ENCODE results near the gene YPEL5. TPM values are rescaled to one million over a fixed set of nuclear protein-coding genes. Genes with fewer than 3 reads are reported as not detected.
"Not testable (repeated sequence)": the region's sequence is repeated elsewhere in the genome, so short reads cannot be mapped to it uniquely, and the experiment has no call there.

Gene YPEL5
- total RNA-seq = 10 to 100 TPM; 25.4 to 27.6 TPM

DNA sequence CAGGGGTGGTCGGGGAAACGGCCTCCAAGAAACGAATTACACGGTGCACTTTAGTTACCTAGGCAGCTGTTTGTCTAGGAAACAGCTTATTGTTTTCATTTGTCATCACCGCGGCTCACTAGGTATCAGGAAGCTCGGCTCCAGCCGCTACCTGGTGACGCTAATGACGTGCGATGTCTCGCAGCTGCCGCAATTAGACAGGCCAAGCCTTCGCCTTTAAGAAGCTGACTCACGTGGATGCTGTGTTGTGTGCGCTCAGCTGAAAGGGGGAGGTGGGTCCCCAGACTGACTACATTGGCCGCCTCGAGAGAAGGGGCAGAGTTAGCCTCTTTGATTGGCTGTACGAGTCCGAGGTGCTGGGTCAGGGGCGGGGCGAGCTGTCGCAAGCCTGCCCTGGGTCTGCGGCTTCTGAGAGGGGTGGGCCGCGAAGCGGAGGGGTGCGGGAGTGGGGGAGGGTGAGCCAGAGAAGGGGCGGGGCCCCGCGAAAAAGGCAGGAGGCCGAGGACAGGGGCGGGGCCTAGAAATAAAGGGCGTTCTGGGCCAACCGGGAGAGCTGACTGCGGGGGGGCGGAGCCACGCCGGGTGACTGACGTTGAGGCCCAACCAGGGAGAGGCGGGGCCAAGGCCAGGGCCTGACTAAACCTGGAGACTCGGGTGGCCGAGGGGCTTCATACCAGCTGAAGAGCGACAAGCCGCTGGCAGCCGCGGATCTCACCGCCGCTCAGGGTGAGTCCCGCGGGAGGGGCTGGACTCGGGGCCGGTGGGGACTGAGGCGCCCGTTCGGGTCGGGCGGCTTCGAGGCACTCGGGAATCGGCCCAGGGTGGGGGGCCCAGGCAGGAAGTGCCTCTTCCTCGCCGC is at the start of gene YPEL5:
YPEL5 (plus strand) TSS at position 671 of the 859 bp plus-strand sequence. CDS start 9,645 bp downstream, outside the sequence.
- peaks cover 49% of the 10 kb centered on the region for H3K4me1 Mint-ChIP-seq
- peak; percentile 98 for DNase-seq
- peak within 1 kb of the TSS; percentile 83 for H3K4me3 Mint-ChIP-seq
- no peaks in the 10 kb centered on the region for H3K9me3 Mint-ChIP-seq
- peak within 1 kb of the TSS; percentile 95 for H3K27ac Mint-ChIP-seq
- H3K36me3 Mint-ChIP-seq = peaks cover 12% of the 10 kb centered on the region
- no peaks in the 10 kb centered on the region for H3K27me3 Mint-ChIP-seq

DNA sequence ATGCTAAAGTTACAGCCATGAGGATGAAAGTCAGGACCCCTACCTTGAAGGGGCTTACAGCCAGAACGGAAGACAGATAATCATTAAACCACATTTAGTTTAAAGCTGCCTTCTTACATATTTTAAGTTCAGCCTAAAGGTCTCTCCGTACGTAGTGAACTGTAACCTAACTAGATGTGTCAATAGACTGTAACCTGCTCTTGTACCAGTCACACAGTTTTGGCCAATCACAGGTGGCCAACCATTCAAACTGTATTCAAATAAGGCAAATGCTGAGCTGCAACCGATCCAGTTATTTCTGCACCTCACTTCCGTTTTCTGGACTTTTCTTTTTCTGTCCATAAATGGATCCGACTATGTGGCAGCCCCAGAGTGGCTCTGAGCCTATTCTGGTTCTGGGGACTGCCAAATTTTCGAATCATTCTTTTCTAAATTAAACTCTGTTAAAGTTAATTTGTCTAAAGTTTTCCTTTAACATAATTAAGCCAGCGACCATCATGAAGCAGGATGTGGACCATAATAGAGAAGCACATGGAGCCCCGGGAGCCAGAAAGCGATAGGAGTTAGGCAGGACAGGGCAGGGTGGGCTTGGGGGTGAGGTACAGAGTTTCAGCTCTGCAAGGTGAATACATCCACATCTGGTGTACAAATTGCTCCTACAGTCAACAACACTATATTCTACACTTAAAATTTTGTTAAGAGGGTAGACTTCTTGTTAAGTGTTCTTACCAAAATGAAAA is 48.4 kb upstream of the YPEL5 start:
- H3K27ac Mint-ChIP-seq = no peak overlapping the region
- H3K4me1 Mint-ChIP-seq = no peaks in the 10 kb centered on the region
- H3K9me3 Mint-ChIP-seq = no peaks in the 10 kb centered on the region
- no peak for DNase-seq
- no peaks in the 10 kb centered on the region for H3K36me3 Mint-ChIP-seq
- H3K4me3 Mint-ChIP-seq = no peak overlapping the region
- peaks cover 15% of the 10 kb centered on the region for H3K27me3 Mint-ChIP-seq

DNA sequence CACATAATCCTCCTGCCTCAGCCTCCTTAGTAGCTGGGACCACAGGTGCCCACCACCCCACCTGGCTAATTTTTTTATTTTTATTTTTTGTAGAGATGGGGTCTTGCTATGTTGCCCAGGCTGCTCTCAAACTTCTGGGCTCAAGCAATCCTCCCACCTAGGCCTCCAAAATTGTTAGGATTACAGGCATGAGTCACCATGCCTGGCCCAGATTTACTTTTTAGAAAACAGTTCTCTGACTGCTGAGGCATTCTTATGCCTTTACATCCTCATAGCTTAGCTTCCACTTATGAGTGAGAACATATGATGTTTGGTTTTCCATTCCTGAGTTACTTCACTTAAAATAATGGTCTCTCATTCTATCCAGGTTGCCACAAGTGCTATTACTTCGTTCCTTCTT is 47.4 kb upstream of the YPEL5 start:
- H3K9me3 Mint-ChIP-seq, H3K27ac Mint-ChIP-seq, H3K36me3 Mint-ChIP-seq, H3K4me3 Mint-ChIP-seq, DNase-seq, H3K4me1 Mint-ChIP-seq: not testable (repeated sequence)
- H3K27me3 Mint-ChIP-seq = peaks cover 15% of the 10 kb centered on the region

DNA sequence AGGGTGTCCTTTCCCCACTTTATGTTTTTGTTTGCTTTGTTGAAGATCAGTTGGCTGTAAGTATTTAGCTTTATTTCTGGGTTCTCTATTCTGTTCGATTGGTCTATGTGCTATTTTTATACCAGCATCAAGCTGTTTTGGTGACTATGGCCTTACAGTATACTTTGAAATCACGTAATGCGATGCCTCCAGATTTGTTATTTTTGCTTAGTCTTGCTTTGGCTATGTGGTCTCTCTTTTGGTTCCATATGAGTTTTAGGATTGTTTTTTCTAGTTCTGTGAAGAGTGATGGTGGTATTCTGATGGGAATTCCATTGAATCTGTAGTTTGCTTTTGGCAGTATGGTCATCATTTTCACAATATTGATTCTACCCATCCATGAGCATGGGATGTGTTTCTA is 46.1 kb upstream of the YPEL5 start:
- H3K36me3 Mint-ChIP-seq, H3K4me1 Mint-ChIP-seq, H3K4me3 Mint-ChIP-seq, DNase-seq, H3K9me3 Mint-ChIP-seq, H3K27ac Mint-ChIP-seq, H3K27me3 Mint-ChIP-seq: not testable (repeated sequence)

DNA sequence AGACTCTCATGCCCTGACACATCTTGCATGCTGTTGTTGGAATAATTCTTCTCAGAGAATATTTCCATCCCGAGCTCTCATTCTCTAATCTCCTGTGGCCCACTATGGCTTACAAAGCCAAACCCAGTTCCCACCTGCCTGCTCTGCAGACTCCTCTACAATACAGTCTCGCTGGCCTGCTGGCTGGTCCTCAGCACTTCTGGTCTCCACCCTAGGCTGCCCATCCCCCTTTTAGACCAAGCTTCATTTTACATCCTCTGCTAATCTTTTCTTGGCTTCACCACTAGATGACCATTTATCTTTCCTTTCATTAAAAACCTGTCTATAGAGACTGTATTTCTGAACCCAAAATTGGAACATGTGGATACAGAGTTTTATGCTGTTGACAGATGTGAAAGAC is 42.5 kb upstream of the YPEL5 start:
- H3K9me3 Mint-ChIP-seq = no peaks in the 10 kb centered on the region
- no peak overlapping the region for H3K4me3 Mint-ChIP-seq
- no peak overlapping the region for H3K27ac Mint-ChIP-seq
- H3K36me3 Mint-ChIP-seq = no peaks in the 10 kb centered on the region
- H3K4me1 Mint-ChIP-seq = no peaks in the 10 kb centered on the region
- no peak for DNase-seq
- H3K27me3 Mint-ChIP-seq = no peaks in the 10 kb centered on the region

DNA sequence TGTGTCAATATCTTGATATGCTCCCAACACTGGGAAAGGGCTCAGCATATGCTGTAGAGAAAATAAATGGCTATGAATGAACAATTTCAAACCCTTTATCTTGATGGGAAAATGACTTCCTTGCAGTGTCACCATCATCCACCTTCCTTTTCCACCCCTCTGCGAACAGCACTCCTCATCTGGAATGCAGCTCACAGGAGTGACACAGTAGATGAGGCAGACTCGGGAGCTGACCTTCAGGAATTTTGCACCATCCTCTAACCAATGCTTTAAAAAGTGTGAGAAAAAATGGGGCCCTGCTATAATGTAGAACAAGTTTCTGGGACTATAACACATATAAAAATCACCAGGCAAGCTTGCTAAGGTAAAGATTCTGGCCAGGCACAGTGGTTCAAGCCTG is 41.3 kb upstream of the YPEL5 start:
- Mint-ChIP-seq H3K4me3 (no peak overlapping the region), H3K36me3 (no peaks in the 10 kb centered on the region), H3K27me3 (no peaks in the 10 kb centered on the region), H3K4me1 (no peaks in the 10 kb centered on the region), H3K27ac (no peak overlapping the region), H3K9me3 (no peaks in the 10 kb centered on the region)
- no peak for DNase-seq

DNA sequence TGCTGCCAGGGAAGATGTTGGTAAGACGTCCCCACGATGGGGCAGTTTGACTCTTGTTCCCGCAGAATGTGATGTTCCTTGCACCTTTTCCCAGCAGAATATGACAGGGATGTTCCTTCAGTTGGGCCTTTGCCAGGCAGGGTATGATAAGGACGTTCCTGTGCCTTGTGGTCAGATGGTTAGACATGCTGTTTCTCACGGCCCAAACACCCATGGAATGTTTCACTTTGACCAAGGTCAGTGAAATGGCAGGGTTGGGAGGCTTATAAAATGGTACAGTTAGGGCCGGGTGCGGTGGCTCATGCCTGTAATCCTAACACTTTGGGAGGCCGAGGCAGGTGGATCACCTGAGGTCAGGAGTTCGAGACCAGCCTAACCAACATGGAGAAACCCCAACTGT is 40.3 kb upstream of the YPEL5 start:
- no peaks in the 10 kb centered on the region for H3K9me3 Mint-ChIP-seq
- no peak overlapping the region for H3K4me3 Mint-ChIP-seq
- no peaks in the 10 kb centered on the region for H3K27me3 Mint-ChIP-seq
- no peak for DNase-seq
- H3K4me1 Mint-ChIP-seq = no peaks in the 10 kb centered on the region
- H3K36me3 Mint-ChIP-seq = no peaks in the 10 kb centered on the region
- no peak overlapping the region for H3K27ac Mint-ChIP-seq

DNA sequence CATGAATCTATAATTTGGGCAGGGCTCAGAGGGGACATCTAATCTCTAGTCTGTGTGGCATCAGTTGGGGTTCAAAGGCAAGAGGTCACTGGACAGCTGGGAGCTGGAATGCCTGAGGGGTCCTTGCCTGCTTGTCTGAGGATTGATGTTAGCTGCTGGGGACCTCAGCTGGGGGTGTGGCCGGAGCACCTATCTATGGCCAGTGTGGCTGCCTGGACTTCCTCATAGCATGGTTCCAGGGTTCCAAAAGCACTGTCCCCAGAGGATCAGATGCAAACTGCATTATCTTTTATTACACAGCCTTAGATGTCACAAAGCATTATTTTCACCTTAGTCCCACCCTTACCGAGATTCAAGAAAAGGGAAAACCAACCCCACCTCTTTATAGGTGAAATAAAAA is 38.6 kb upstream of the YPEL5 start:
- no peak for DNase-seq
- H3K27ac Mint-ChIP-seq = no peak overlapping the region
- no peaks in the 10 kb centered on the region for H3K9me3 Mint-ChIP-seq
- no peaks in the 10 kb centered on the region for H3K27me3 Mint-ChIP-seq
- no peaks in the 10 kb centered on the region for H3K4me1 Mint-ChIP-seq
- no peaks in the 10 kb centered on the region for H3K36me3 Mint-ChIP-seq
- no peak overlapping the region for H3K4me3 Mint-ChIP-seq

DNA sequence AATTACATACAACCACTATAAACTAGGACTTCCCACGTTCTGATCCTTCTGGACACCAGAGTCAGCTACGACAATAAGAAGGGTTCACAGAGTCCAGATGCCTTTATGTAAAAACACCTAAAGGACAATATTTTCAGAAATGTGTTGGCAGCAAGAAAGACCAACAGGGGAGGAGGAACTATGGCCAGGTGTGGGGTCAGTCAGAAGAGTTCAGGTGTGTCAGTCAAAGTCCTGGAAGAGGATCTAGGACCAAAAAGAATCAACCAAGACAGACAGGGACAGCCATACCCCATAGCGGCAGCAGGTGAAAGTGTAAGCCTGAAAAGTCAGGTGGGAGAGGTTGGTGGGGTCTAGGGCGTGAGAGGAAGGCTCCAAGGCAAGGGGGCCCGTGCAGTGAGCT is 38.0 kb upstream of the YPEL5 start:
- H3K4me1 Mint-ChIP-seq = no peaks in the 10 kb centered on the region
- H3K27me3 Mint-ChIP-seq = no peaks in the 10 kb centered on the region
- no peak overlapping the region for H3K27ac Mint-ChIP-seq
- H3K4me3 Mint-ChIP-seq = no peak overlapping the region
- no peaks in the 10 kb centered on the region for H3K9me3 Mint-ChIP-seq
- H3K36me3 Mint-ChIP-seq = no peaks in the 10 kb centered on the region
- DNase-seq = no peak

DNA sequence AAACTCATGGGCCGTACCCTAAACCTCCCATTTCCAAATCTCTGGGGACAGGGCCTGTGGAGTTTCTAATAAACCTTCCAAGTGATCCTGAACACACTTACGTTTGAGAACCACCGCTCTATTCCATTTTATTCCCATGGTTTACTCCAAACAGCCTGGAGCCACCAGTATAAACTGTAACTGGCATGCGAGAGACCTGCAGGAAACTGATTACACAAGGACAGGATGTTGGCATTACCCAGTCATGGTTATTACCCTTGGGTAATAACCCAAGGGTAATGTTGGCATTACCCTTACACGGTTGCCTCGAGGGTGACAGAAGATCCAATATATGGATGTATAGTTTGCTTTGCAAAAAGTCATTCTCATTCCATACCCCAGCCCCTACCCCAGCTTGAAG is 37.0 kb upstream of the YPEL5 start:
- Mint-ChIP-seq H3K4me3 (no peak overlapping the region), H3K4me1 (no peaks in the 10 kb centered on the region), H3K27me3 (no peaks in the 10 kb centered on the region), H3K9me3 (no peaks in the 10 kb centered on the region), H3K36me3 (no peaks in the 10 kb centered on the region), H3K27ac (no peak overlapping the region)
- DNase-seq = no peak

DNA sequence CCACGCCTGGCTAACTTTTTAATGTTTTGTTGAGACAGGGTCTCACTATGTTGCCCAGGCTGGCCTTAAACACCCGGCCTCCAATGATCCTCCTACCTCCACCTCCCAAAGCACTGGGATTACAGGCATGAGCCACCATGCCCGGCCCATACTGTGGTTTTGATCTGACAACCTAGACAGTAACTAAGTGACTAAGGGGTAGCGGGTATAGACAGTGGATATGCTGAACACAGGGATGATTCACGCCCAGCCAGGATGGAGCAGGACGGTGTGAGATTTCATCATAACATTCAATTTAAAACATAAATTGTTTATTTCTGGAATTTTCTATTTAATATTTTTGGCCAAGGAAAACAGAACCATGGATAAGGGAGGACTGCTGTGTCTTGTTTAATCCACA is 36.0 kb upstream of the YPEL5 start:
- Mint-ChIP-seq H3K4me1 (peaks cover 4% of the 10 kb centered on the region), H3K27me3 (no peaks in the 10 kb centered on the region), H3K4me3 (no peak overlapping the region), H3K9me3 (no peaks in the 10 kb centered on the region), H3K27ac (no peak overlapping the region), H3K36me3 (no peaks in the 10 kb centered on the region)
- DNase-seq = no peak

DNA sequence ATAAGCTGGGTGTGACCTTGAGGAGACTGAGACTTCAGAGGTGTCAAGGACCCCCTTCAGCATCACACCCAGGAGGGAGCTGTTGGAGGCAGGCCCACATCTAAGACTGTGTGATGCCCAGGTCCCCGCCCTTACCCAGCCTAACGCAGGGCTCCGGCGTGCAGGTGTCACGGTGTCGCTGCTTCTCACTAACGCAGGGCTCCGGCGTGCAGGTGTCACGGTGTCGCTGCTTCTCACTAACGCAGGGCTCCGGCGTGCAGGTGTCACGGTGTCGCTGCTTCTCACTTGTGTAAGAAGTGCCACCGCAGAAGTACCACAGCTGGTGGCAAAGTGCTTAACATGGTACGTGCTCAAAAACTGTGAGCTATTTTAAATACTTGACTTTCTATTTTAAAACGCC is 35.6 kb upstream of the YPEL5 start:
- H3K36me3 Mint-ChIP-seq, H3K4me3 Mint-ChIP-seq, H3K4me1 Mint-ChIP-seq, DNase-seq, H3K27me3 Mint-ChIP-seq, H3K9me3 Mint-ChIP-seq, H3K27ac Mint-ChIP-seq: not testable (repeated sequence)

DNA sequence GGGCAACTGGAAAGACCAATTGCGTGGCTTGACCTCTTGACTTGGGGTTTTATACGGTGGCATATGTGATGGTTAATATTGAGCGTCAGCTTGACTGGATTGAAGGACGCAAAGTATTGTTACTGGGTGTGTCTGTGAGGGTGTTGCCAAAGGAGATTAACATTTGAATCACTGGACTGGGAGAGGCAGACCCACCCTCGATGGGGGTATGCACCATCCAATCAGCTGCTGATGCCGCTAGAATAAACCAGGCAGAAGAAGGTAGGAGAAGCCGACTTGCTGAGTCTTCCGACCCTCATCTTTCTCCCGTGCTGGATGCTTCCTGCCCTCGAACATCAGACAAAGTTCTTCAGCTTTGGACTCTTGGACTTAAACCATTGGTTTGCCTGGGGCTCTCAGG is 34.2 kb upstream of the YPEL5 start:
- Mint-ChIP-seq H3K9me3 (no peaks in the 10 kb centered on the region), H3K4me3 (no peak overlapping the region), H3K27me3 (no peaks in the 10 kb centered on the region), H3K4me1 (peaks cover 4% of the 10 kb centered on the region), H3K36me3 (no peaks in the 10 kb centered on the region), H3K27ac (no peak overlapping the region)
- no peak for DNase-seq

DNA sequence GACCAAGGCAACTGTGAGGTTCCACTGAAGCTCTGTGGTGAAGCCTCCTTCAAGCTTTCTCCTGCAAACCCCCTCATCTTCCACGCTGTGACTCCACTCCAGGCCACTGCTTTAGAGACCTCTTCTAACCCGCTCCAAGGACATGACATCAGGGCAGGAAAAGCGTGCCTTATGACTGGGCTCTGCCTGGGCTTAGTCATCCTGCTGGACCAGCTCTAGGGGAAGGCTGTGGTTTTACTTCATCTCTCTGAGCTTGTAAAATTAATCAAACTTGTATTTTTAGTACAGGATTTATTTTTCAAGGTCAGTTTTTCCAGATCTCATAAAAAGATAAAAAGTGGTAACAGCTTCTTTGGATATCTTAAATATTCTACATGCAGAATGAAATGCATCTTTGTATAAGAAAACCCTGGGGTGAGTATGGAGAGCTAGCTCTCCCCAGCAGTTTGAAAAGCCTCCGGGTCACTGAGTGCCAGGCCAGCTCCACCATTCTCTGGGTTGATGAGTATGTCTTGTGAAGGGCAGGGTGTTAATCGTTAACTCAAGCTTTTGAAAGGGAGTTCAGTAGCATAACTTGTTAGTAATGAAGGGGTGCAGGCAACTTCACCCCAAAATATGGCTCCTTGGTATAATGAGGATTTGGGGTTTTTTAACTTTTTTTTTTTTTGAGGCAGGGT is 33.1 kb upstream of the YPEL5 start:
- Mint-ChIP-seq H3K36me3 (no peaks in the 10 kb centered on the region), H3K9me3 (no peaks in the 10 kb centered on the region), H3K27ac (no peak overlapping the region), H3K4me1 (peaks cover 4% of the 10 kb centered on the region), H3K27me3 (no peaks in the 10 kb centered on the region), H3K4me3 (no peak overlapping the region)
- DNase-seq = no peak

DNA sequence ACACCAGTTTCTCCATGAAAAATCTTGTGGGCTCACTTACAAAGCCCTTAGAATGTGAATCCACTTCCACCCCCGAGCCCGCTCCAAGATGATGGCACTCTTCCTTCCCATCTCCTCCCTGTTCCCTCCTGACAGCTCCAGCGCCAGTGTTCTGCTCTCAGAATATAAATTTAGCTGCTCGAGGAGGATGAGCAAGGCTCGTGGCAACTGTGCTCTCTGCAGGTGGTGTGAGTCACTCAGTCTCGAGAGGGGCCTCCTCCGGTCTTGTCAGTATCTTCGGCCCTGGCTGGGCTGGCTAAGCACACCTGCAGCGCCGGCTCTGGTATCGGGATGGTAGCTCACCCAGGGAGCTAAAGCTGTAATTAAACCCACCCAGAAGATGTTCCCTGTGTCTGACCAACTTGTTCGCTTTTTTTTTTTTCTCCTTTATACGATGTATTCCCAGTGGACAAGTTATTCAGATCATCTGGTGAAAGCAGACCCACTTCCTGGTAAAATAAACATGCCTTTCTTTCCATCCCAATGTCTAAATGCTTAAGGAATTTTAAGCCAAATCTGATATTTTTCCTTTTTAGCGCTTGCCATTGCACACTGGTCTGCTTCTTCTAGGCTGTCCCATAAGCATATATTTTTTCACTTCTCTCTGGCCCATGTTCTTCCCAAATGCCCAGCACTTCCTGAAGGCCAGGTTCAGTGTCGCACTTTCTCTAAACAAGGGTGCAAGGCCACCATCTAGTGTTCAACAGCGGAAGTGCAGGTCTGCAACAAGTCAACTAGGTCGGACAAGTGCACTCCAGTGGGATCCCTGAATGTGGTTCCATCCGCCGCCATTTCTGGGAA is 31.4 kb upstream of the YPEL5 start:
- Mint-ChIP-seq H3K27ac (no peak overlapping the region), H3K36me3 (no peaks in the 10 kb centered on the region), H3K4me3 (no peak overlapping the region), H3K9me3 (no peaks in the 10 kb centered on the region), H3K4me1 (peaks cover 8% of the 10 kb centered on the region), H3K27me3 (no peaks in the 10 kb centered on the region)
- DNase-seq = peak; percentile 50
